ENCODE measurements around the gene NR5A2.
"Not testable (repeated sequence)": the region's sequence is repeated elsewhere in the genome, so short reads cannot be mapped to it uniquely, and the experiment has no call there.

The NR5A2 gene

DNA sequence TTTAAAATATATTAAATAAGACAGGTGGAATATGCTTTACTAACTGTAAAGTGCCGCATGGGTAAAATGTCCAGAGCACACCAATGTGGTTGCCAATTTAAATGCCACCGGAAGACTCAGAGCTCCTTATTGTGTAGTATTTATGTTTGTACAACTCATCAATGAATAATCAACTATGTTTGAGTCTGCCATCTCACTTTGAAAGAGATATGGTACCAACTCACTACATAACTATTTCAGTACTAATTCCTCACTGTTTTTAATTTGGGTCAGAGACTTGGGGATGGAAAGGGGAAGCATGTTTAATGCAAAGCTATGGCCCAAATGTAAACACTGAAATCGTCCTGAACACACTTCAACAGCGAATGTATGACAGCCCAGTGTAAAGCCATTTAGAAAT, 144.8 kb downstream of the NR5A2 start:
- no peak for DNase-seq

DNA sequence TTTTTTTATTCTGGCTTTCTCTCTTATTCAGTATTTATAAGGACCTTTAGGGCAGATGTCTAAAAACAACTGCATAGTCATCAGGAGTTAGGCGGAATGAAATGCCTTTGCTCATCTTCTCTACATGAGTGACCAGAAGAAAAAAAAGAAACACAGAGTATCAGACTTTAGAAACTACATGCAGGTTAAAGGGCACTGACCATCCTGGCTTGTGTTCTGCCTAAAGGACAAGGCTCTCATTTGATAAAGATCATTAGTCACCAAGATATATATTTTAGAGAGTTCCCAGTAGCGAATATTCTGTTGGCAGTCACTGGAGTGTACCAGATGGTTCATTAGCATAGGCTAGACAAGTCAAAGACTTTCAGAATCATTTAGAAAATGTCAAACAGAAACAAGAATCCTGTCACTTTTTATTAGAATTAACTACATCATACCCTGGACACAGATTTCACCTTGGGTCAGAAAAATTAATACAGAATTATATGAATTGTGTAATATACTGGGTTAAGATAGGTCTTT, 145.6 kb downstream of the NR5A2 start:
- no peak for DNase-seq

DNA sequence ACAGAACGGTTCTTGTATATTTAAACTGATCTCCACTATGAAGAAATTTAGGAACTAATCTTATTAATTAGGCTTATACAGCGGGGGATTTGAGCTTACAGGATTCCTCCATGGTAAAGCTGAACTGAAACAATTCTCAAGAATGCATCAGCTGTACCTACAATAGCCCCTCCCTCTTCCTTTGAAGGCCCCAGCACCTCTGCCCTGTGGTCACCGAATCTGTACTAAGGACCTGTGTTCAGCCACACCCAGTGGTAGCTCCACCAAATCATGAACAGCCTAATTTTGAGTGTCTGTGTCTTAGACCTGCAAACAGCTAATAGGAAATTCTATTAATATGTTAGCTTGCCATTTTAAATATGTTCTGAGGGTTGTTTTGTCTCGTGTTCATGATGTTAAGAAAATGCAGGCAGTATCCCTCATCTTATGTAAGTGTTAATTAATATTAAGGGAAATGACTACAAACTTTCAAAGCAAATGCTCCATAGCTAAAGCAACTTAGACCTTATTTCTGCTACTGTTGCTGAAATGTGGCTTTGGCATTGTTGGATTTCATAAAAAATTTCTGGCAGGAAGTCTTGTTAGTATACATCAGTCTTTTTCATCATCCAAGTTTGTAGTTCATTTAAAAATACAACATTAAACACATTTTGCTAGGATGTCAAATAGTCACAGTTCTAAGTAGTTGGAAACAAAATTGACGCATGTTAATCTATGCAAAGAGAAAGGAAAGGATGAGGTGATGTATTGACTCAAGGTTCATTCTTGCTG, 147.2 kb downstream of the NR5A2 start:
- DNase-seq, result no peak

DNA sequence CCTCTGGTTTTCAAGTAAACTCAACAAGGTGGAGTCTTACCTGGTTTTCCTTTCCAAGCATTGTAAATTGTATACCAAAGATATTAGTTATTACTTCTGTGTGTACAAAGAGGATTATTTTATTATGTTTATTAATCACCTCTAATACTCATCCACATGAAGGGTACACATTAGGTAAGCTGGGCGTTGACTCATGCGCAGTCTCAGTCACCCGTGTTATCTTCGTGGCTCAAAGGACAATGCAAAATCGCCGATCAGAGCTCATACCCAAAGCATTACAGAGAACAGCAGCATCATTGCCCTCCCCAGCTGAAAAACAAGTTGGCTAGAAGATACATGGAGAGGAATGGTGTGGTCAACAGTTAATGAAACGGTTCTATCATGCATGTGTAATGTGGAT, 148.7 kb downstream of the NR5A2 start:
- no peak for DNase-seq

DNA sequence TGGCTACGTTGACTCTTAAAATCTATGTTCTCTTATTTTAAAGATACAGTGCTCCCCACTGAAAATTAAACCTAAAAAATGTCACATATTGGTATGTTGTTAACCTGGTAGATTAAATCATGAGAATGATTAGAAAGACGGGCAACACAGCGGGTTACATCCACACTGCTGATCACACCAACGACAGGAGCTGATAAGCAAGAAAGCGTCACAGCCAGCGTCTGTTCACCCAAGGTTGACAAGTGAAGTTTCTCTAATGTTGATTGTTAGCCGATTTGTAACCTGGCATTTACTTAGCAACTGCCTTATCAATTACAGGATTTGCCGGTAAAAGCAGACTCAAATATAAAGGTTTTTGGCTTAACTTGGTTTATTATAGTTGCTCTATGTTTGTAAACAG, 149.3 kb downstream of the NR5A2 start:
- DNase-seq, result no peak

DNA sequence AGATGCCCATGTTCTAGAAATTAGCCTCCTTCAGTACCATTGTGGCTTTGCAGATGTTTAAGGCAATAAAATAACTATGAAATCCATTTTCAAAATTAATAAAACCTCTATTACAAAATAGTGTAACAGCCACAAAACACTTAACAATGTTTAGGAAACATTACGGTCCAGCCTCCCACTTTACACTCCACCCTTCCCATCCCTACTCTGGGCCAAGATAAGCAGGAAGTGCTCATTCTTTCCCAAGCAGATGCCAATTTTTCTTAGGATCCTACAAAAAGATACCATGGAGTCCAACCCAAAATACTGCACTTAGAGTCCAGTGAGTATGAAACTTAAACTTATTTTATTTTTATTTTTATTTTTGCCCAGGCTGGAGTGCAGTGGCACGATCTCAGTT, 150.8 kb downstream of the NR5A2 start:
- no peak for DNase-seq

DNA sequence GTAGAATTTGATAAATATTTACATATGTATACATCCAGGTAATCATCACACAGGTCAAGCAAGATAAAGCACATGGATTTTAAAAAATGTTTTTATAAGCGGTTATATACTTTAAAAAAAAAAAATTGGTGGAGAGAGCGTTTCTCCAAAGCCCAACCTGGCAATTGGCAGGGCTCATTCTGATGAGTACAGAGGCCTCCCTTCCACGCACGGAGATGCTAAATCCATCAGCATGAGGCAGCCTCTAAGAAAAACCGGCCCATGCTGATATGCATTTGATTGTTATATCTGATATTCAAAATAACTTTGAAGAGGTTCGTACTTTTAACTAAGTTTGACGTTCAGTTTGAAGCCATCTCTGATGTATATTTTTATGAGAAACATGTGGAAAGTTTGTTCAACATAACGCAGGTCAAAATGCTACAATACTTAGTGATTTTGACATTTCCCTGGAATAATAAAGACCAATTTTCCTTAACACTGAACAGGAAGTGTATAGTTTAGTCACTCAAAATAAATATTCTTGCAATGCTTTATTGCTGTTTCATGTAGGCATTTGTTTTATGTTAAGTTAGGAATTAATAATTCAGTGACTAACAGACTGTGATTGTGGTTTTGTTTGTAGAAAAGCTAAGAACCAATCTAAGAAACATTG, 151.7 kb downstream of the NR5A2 start:
- no peak for DNase-seq

DNA sequence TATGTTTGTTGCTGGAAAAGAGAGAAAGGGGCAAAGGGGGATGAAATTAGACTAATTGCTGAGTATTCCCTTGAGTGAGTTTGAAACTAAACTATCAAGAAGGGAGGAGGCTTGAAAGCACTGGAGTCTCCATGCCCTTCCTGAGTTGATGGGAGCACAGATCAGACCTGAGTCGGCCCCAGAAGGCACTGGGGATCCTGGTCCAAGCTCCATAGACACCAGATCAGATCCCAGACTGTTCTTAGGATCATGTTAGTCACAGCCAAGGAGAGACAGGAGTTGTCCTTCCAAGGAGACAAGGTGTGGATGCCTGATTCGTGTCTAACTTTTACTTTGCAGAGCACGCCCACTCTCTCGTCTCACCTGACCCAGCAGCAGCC, 152.3 kb downstream of the NR5A2 start:
- DNase-seq, result no peak

DNA sequence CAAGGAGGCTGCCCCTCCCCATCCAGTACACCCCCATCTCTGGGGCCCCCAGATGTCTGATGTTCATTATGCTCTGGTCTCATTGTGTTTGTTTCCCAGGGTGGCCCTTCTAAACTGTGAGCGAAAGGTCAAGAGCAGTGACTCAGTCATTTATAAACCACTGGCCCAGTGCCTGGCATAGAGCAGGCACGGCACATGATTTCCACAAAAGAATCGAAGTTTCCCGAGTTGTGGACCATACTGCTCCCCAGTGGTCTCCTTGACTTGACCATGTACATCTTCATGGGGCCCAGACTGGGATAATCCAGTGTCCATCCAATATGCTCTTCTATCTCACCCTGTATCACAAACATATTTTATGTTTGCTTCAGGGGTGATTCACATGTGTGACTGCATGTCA, 153.3 kb downstream of the NR5A2 start:
- peak; percentile 77 for DNase-seq

DNA sequence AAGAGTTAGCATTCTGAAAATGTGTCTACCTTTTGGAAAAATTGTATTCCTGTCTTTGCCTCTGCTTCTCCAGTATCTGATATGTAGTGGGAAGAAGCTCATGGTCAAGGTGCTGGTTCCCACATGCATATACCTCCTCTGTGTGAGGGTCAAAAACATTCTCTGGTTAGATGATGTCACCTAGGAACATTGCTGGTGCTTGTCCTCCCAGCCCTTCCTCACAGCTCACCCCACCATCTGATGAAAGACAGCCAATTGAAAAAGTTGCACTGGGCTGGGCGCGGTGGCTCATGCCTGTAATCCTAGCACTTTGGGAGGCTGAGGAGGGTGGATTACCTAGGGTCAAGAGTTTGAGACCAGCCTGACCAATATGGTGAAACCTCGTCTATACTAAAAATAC, 154.4 kb downstream of the NR5A2 start:
- no peak for DNase-seq

DNA sequence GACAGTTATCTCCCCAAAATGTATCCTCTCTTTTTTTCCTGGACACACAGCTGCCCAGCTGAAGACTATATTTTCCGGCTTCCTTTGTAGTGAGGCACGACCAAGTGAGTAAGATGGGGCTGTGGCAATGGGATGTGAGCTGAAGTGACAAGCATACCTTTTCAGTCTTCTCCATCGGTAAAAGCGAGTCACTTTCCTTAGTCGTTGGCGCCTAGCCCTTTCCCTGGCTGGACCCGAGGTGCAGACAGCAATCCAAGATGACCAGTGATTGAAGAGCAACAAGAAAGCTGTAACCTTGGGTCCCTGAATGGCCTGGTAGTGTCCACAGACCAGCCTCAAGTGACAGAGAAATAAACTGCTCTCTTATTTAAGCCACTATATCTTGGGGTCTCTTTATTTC, 155.2 kb downstream of the NR5A2 start:
- DNase-seq, result no peak

DNA sequence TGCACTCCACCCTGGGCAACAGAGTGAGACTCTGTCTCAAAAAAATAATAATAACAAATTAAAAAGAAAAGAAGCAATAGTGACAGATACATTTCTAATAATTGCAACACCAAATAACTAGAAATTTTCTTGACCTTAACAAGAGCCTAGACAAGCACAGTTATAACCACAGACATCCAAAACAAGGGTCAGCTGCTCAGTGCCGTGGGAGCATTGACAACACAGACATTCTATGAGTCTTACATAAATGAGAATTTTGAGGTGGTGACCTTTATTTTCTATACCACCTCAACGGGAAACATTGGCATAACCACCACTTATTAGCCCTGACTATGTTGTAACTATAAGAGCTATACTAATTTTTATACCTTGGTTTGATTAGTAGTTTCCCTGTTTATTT, 156.1 kb downstream of the NR5A2 start:
- DNase-seq, result no peak

DNA sequence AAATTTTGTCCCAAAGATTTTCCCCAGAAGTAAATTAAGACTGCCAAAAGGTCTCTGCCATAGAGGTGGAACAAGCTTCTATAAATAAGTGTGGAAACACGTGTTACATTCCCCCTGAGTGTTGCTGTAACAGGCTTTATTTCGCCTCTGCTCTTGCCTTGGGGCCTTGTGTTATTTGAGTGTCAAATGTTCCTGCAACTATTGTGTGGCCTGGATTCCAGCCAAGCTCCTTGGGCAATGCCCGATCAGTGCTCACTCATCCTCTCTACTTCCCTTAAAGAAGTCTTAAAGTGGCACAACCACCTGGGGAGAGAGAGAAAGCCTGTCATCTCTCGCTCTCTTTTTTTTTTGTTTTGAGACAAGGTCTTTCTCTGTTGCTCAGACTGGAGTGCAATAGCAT, 156.7 kb downstream of the NR5A2 start:
- DNase-seq, result peak; percentile 18

DNA sequence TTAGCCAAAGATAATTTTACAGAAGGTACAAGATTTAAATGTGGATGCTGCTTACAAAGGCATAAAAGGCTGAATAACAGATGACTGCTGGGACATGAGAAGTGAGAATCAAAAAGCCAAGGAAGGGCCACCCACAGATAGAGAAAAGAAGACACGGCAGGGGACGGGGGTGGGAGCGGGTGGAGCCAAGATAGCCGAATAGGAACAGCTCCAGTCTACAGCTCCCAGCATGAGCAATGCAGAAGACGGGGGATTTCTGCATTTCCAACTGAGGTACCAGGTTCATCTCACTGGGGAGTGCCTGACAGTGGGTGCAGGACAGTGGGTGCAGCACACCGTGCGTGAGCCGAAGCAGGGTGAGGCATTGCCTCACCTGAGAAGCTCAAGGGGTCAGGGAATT, 157.7 kb downstream of the NR5A2 start:
- DNase-seq, result not testable (repeated sequence)

DNA sequence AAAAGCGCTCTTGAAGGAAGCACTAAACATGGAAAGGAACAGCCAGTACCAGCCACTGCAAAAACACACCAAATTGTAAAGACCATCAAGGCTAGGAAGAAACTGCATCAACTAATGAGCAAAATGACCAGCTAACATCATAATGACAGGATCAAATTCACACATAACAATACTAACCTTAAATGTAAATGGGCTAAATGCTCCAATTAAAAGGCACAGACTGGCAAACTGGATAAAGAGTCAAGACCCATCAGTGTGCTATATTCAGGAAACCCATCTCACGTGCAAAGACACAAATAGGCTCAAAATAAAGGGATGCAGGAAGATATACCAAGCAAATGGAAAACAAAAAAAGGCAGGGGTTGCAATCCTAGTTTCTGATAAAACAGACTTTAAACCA, 159.8 kb downstream of the NR5A2 start:
- DNase-seq, result not testable (repeated sequence)

DNA sequence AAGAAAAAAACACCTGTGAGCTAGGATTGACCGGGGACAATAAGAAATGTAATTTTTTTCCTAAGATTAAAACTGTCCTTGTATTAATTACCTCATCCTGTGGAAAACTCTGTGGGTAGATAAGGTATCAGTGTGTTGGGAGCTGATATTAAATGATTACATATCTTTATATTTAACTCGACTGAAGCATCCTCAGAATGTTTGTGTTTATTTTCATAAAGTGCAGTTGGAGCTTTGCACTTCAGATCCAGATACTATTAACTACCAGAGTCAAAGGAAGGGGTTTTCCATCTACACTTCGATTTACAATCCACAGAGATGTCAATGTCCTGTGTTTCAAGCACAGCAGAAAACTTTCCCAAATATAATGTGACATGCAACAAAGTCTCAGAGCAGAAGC, 164.5 kb downstream of the NR5A2 start:
- DNase-seq, result no peak

DNA sequence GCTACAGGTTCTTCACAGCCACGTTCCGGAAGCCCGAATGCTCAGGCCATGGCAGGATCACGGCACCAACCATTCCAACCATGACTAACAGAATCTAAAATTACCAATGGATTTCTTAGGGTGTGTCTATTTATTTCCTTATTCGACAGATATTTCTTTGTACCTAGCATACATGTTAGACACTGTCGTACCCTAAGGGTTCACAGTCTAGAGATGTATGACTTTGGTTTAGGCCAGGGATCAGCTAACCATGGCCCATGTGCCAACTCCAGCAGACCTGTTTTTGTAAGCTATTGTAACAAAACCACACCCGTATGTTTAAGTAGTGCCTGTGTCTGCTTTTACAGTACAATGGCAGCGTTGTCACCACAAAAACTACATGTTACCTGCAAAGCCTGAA, 167.0 kb downstream of the NR5A2 start:
- DNase-seq, result no peak

DNA sequence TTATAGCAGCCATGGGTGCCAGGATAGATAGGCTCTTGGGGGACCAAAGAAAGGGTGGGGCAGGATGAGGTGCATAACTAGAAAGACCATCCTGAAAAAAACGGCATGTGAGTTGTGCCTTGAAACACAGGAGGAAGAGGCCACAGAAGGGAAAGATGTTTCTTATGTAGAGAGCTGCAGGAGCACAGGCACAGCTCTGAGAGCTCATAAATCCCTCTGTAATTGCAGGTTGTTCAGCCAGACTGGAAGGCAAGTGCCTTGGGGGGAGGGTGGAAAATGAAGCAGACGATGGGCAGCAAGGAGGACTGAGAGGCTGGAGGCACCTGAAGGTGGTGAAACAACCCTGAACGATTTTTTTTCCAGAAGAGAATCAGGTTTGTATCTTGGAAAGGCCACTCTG, 170.7 kb downstream of the NR5A2 start:
- no peak for DNase-seq

DNA sequence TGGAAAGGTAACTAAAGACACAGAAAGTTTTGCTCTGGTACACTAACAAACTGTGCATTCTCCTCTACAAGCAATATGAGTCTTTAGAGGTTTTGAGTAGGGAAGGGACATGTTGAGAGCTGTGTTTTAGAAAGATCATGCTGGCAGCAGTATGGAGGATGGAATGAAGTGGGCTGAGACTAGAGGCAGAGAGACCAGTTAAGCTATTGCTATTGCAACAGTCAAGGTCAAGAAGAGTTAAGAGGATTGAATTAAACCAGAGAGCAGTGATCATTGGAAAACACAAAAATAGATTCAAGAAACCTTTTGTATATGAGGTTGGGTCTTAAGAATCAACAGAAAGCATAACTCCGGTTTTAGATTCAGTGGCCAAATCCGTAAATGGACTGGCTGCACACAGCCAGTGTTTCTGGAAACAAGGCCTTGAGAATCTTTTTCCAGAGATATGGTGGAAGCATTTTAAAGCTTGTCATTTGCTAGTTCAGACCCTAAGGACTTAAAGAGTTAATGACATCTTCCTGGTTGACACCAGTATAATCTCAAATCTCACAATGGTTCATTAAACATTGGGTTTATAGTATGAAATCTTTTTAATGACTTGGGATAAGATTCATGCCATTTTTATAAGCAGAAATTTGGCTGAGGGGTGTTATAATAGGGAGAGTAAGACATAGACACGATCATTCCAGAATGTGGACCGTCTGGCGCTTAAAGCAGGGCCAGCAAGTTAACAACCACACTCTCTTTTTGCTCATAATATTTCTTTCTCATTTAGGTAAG, 177.9 kb downstream of the NR5A2 start:
- no peak for DNase-seq

DNA sequence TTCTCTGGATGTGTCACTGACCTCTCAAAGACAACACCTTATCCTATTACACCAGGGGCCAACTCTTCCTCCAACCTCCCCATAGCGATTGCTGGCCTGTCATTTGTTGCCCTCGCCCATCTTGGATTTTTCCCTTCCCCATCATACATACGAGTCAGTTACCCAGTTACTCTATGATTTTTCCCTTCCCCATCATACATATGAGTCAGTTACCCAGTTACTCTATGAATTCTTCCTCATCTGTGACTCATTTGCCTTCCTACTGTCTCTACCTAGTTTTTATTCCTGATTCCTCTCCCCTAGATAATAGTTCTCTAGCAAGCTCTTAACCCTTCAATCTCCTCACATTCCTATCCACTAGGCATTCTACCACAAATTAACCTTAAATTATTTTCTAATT, 178.8 kb downstream of the NR5A2 start:
- peak; percentile 19 for DNase-seq

DNA sequence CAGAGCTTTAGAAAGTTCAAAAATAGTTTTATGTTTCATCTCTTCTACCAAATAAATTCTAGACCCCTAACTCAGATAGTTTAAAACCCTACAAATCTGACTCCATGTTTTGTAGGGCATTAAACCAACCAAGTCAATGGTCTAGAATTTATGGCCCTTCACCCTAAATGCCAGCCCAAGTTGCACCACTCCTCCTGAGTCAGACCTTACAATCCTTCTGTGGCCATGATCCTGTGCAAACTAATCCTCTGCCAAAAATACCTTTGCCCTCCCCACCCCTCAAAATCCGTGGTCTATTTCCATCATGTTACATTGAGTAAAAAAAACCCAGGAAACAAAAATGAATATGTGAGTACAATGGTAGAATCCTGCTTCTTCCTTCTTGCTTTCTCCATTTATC, 179.3 kb downstream of the NR5A2 start:
- DNase-seq, result no peak

DNA sequence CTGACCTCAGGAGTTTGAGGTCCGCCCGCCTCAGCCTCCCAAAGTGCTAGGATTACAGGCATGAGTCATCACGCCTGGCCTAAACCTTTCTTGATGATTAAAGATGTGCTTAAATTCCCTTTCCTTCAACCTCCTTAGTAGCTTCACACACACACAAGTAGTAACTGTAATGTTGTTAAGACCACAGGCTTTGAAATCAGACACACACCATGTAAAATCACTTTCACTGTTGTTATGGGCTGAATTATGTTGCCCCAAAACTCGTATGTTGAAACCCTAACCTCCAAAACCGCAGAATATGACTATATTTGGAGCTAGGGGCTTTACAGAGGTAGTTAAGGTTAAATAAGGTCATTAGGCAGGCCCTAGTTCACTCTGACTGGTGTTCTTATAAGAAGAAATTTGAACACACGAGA, 180.2 kb downstream of the NR5A2 start:
- DNase-seq, result no peak

DNA sequence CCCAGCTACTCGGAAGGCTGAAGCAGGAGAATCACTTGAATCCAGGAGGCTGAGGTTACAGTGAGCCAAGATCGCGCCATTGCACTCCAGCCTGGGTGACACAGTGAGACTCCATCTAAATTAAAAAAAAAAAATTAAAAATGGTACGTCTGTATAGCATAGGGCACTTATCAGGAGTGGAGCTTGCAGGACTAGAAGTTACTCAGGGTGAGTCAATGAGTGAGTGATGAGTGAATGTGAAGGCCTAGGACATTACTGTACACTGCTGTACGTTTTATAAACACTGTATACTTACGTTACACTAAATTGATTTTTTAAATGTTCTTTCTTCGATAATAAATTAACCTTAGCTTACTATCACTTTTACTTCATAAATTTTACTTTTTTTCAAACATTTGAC, 183.6 kb downstream of the NR5A2 start:
- DNase-seq, result no peak

DNA sequence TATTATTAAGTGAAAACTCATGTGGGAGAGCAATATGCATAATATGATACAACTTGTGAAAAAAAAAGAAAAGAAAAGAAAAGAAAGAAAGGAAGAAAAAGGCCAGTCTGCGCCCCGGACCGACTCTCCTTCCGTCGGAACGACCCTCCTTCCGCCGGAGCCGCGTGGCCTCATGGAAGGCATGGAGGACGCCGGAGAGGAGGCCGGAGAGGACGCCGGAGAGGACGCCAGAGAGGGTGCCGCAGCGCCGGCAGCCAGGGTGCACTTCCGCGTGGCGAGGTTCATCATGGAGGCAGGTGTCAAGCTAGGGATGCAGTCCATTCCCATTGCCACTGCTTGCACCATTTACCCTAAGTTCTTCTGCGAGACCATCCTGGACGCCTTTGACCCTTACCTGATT, 185.9 kb downstream of the NR5A2 start:
- DNase-seq, result no peak
